ENCODE data around the gene EEIG1. TPM values are rescaled to one million over a fixed set of nuclear protein-coding genes. Genes with fewer than 3 reads are reported as not detected.

EEIG1 gene
- total RNA-seq, 1 experiment from 2014 or later = 17.5 TPM

DNA sequence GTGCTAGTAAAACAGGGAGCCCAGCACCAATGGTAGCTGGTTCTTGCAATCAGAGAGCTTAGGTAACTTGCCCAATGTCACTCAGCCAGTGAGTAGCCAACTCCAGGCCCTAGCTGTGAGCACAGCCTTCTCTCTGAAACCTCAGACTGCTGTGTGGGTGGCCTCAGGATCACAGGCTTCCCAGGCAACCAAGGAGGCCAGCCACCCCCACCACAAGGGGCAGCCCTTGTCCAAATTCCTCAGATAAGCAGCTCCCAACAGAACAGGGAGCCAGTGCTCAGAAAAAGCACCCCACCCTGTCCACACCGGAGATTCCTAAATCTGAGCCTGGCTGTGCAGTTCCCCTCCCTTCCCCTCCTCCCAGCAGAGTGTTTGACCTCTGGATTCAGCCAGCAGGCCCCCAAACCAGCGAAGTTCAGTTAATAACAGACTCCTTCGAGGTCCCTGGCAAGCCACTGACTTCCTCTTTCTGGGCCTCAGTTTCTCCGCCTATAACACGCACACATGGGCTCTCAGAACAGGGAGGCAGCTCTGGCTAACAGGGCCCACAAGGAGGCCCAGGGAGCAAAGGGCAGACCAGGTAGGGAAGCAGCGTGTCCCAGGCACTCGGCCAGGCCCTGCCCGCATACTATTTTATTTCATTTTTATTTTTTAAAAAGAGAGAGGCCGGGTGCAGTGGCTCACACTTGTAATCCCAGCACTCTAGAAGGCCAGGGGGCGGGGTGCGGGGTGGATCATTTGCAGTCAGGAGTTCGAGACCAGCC, 2.7 kb downstream of the EEIG1 start:
- Mint-ChIP-seq H3K4me1 (ENCODE audit: insufficient read depth, unreplicated experiment) (peaks cover 30% of the 10 kb centered on the region), H3K4me3 (ENCODE audit: unreplicated experiment) (peak overlapping the region; percentile 86), H3K36me3 (ENCODE audit: insufficient read depth, unreplicated experiment) (no peaks in the 10 kb centered on the region), H3K27ac (ENCODE audit: low read depth, unreplicated experiment) (peak overlapping the region; percentile 35), H3K27me3 (ENCODE audit: insufficient read depth, unreplicated experiment) (no peaks in the 10 kb centered on the region), H3K9me3 (ENCODE audit: unreplicated experiment) (no peaks in the 10 kb centered on the region)
- CTCF ChIA-PET = interaction anchor here (0.8 to 5.2 kb wide), 5 partner anchors 9 to 139 kb away, joined by 3 to 27 read pairs (median 4); no protein-coding TSS in a partner anchor
- BruUV-seq (replicated peaks) = no TSS peak
- intact Hi-C loops (cut with micrococcal nuclease) = loop anchor here (1.0 kb wide), 1 partner anchor 10 kb away; no protein-coding TSS in a partner anchor
- POLR2A ChIA-PET = interaction anchor here (1.2 to 6.1 kb wide), 8 partner anchors 9 to 116 kb away, joined by 3 to 86 read pairs (median 6); partner anchors contain the start of gene DPM2
- DNase-seq (ENCODE audit: unreplicated experiment) = peak; percentile 56
- TF ChIP-seq, protein P1, sequence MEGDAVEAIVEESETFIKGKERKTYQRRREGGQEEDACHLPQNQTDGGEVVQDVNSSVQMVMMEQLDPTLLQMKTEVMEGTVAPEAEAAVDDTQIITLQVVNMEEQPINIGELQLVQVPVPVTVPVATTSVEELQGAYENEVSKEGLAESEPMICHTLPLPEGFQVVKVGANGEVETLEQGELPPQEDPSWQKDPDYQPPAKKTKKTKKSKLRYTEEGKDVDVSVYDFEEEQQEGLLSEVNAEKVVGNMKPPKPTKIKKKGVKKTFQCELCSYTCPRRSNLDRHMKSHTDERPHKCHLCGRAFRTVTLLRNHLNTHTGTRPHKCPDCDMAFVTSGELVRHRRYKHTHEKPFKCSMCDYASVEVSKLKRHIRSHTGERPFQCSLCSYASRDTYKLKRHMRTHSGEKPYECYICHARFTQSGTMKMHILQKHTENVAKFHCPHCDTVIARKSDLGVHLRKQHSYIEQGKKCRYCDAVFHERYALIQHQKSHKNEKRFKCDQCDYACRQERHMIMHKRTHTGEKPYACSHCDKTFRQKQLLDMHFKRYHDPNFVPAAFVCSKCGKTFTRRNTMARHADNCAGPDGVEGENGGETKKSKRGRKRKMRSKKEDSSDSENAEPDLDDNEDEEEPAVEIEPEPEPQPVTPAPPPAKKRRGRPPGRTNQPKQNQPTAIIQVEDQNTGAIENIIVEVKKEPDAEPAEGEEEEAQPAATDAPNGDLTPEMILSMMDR (IDR thresholded peaks at IDR 0.05; ENCODE audit: unreplicated experiment) = no peak

DNA sequence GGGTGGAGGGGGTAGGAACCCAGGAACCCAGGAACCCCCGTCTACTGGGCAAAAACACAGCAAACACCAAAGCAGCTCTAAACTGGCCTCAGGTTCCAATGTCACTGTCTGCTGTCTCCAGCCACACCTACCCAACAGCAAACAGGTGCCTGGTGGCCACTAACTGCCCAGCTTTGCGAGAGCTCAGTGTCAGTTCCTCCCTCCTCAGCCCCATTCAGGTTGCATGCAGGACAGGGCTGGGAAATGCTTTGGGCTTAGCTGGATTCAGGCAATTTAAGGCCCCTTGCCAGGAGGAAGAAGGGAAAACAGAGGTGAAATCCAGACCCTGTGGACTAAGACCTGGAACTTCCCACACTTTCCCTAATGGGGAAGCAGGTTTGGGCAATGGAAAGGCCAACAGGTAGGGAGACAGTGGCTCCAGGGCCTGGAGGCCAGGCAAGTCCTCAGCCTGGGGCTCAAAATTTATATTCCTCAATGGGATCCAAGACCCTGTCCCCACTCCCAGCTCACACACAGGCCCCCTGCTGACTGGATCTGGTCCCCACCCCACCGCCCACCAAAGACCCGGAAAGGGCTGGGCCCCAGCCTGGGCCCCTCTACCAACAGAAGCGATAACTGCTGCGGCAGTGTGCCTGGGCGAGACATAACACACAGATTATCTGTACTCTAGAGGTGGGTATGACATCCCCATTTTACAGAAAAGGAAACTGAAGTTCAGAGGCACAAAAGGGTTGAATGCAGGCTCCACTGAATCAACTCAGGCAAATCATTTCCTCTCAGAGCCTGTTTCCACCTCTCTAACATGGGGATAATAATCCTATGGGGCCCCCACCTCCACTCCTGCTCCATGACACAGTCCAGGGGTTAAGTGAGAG, 3.5 kb downstream of the EEIG1 start:
- ChIA-PET POLR2A (interaction anchor here (0.6 to 6.1 kb wide), 4 partner anchors 12 to 117 kb away, joined by 3 to 86 read pairs (median 26); no protein-coding TSS in a partner anchor), CTCF (interaction anchor here (0.6 to 5.2 kb wide), 3 partner anchors 34 to 58 kb away, joined by 3 to 27 read pairs (median 6); no protein-coding TSS in a partner anchor)
- TF ChIP-seq, protein P1 (IDR thresholded peaks at IDR 0.05; ENCODE audit: unreplicated experiment) = no peak
- no TSS peak for BruUV-seq (replicated peaks)
- intact Hi-C loops (cut with micrococcal nuclease) = no loop called here
- Mint-ChIP-seq H3K9me3 (ENCODE audit: unreplicated experiment) (no peaks in the 10 kb centered on the region), H3K27ac (ENCODE audit: low read depth, unreplicated experiment) (peak overlapping the region; percentile 35), H3K27me3 (ENCODE audit: insufficient read depth, unreplicated experiment) (no peaks in the 10 kb centered on the region), H3K36me3 (ENCODE audit: insufficient read depth, unreplicated experiment) (no peaks in the 10 kb centered on the region), H3K4me3 (ENCODE audit: unreplicated experiment) (peak overlapping the region; percentile 86), H3K4me1 (ENCODE audit: insufficient read depth, unreplicated experiment) (peaks cover 30% of the 10 kb centered on the region)
- no peak for DNase-seq (ENCODE audit: unreplicated experiment)

DNA sequence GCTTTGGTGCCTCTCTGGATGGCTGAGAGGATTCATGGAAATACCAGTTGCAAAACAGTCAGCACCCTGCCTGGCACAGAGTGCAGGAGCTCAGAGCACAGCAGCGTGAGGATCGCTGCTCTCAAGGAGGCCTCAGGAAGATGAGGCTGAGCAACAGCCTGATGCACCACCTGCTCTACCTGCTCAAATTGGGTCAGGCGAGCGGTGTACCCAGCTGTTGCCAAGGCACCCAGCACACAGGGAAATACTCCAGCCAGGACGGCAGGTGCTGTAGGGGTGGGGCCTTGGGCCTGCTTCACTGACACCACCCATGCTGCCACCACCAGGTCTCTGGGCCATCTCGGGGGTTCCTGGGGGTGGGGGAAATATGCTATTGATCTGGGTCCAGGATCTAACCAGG, 4.3 kb downstream of the EEIG1 start:
- H3K27me3 Mint-ChIP-seq (ENCODE audit: insufficient read depth, unreplicated experiment) = no peaks in the 10 kb centered on the region

More for the DNA sequence above, 4.3 kb downstream of the EEIG1 start:
- Mint-ChIP-seq H3K4me3 (ENCODE audit: unreplicated experiment) (no peak overlapping the region), H3K36me3 (ENCODE audit: insufficient read depth, unreplicated experiment) (no peaks in the 10 kb centered on the region), H3K27ac (ENCODE audit: low read depth, unreplicated experiment) (no peak overlapping the region), H3K4me1 (ENCODE audit: insufficient read depth, unreplicated experiment) (peaks cover 30% of the 10 kb centered on the region), H3K9me3 (ENCODE audit: unreplicated experiment) (no peaks in the 10 kb centered on the region)
- BruUV-seq (replicated peaks) = no TSS peak
- POLR2A ChIA-PET = interaction anchor here (0.6 to 6.1 kb wide), 2 partner anchors 11 to 73 kb away, joined by 3 to 86 read pairs; no protein-coding TSS in a partner anchor
- intact Hi-C loops (cut with micrococcal nuclease) = no loop called here
- DNase-seq (ENCODE audit: unreplicated experiment) = no peak
- TF ChIP-seq, protein P1 (IDR thresholded peaks at IDR 0.05; ENCODE audit: unreplicated experiment) = no peak
- CTCF ChIA-PET = interaction anchor here (0.6 to 5.2 kb wide), 3 partner anchors 34 to 58 kb away, joined by 3 to 27 read pairs (median 10); no protein-coding TSS in a partner anchor
